HG03521 (cell line): Measurements from ENCODE around the gene CDH13.

Experiments
- ATAC-seq: cut with Tn5 transposase; IDR thresholded peaks from one replicate; pipeline ENCODE4 v1.9.1; 2021; ENCODE audit warnings: mild to moderate bottlenecking, moderate library complexity; ENCODE audit not compliant: unreplicated experiment

Gene CDH13

DNA sequence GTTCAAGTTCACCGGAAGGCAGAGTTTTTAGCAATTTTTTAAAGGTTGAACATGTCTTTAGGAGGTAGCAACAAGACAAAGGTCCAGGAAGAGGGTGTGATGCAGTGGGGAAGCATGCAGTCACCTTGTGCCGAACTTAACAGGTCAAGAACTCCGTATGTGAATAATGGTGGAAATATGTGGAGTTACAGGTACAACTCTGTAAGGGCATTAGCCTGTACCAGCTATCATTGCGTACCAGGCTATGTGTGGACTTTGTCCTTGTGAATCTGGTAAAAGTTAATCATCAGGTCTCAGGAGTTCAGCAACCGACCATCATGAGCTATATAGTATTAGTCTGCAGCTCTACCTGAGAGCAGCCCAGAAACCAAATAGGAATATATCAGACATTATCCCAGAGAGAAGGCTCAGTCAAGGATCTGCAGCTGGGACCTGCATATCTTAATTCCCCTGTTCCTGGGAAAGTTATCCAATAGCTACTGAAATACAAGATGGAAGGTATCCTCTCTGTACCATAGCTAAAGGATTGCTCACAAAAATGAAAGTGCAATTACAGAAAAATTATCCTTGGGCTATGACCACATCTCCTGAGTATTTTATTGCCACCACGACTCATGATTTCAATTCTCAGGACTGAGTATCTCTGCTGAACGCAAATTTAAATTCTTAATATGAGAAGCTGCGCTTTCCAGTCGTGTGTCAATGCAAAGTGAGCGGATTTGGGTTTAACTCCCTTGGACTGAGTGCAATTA lies 469.3 kb downstream of the CDH13 start:
- no peak for ATAC-seq

DNA sequence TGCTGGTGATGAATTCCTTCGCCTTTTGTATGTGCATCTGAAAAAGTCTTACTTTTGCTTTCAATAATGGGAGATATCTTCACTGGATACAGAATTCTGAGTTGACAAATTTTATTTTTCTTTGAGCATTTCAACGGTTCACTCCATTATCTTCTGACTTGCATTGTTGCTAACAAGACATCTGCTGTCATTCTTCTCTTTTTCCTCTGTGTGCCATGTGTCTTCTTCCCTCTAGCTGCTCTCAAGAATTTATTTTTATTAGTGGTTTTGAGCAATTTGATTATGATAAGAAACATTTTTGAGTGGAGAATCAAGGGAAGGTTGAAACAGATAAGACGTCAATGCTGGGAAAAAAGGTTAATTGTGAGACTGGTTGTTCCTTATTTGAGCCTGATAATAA lies 471.8 kb downstream of the CDH13 start:
- no peak for ATAC-seq

DNA sequence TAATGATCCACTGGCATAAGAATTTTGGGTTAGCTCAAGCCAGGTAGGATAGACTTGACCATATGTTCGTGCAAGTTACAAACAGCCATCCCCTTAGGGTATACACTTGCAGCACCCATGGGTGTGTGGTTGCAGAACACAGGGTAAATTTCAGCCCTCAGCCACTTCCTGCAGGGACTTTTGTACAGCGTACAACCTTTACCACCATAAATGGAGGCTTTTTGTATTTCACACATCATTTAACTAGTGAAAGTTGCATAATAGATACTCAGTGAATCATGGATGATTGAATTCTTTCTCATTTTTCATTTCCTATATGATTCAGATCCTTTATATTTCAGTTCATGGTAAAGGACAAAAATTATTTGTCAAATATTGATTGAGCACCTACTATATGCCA lies 473.9 kb downstream of the CDH13 start:
- no peak for ATAC-seq

DNA sequence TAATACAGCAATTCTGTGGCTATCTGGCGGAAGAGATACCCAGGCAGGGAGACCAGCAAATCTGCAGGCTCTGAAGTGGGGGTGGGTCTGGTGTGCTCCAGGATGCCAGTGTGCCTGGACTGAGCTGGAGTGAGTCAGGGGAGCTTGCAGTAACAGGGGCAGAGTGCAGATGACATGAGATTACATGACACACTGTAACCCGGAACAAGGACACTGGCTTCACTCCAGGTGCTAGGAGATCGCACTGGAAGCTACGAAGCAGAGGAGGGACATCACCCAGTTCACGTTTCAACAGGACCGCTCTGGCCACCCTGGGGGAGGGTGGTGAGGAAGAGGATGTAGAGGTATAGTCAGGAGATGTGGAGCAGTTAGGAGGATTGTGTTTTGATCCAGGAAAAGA lies 475.6 kb downstream of the CDH13 start:
- ATAC-seq = no peak

DNA sequence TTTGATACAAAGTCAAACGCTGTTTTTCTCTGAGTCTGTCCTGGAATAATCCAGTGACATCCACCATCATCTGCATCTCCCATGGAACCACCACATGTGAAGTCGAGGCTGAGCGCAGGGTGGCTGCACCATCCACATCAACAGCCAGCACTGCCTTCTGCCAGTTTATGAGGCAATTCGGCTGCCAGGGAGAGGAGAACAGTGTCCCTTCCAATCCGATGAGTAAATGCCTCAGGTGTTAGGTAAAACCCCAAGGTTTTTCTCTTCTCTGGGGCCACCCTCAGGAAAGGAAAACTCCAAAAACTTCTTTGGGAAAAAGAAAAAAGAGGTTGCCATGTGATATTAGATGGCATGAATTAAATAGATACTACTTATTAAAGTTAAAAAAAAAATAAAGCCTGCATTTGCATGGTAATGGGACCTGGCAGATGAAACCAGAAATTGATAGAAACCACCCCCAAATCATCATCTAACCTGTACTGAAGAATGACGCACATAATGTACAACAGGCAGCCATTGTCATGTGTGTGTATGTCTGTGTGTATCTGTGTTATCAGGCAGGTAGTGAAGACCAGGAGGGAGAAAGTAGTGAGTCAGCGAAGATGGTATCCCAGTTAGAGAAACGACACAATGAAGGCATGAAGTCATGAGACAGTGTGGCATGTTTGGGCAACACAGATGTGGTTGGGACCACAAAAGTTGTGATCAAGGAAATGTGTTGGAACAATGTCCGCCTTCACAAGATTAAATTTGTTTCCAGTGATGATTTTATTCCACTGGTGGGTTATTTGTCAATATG lies 478.7 kb downstream of the CDH13 start:
- ATAC-seq = no peak

GRCh38 chr16:83109490-83110125 lies 482.8 kb downstream of the CDH13 start:
- no peak for ATAC-seq

- ATAC-seq = no peak
These were observed 483.5 kb downstream of the CDH13 start for GRCh38 chr16:83110269-83110668.

DNA sequence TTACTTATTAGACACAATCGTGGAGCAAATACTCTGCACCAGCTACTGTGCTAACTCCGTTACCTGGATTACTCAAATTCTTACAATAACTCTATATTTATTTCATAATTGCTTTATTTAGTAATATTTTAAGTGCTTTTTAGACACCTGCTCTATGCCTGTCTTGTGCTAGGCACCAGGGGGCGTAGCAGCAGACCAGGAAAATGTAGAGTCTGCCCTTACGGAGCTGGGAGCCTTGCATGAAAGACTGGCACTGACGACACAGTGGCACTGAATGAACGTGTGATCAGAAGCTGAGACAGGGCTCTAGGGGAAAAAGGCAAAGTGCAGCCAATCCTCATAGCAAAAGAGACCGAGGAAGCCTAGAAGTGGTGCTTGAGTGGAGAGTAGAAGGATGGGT lies 486.5 kb downstream of the CDH13 start:
- ATAC-seq = no peak

GRCh38 chr16:83113811-83114210 lies 487.0 kb downstream of the CDH13 start:
- no peak for ATAC-seq

DNA sequence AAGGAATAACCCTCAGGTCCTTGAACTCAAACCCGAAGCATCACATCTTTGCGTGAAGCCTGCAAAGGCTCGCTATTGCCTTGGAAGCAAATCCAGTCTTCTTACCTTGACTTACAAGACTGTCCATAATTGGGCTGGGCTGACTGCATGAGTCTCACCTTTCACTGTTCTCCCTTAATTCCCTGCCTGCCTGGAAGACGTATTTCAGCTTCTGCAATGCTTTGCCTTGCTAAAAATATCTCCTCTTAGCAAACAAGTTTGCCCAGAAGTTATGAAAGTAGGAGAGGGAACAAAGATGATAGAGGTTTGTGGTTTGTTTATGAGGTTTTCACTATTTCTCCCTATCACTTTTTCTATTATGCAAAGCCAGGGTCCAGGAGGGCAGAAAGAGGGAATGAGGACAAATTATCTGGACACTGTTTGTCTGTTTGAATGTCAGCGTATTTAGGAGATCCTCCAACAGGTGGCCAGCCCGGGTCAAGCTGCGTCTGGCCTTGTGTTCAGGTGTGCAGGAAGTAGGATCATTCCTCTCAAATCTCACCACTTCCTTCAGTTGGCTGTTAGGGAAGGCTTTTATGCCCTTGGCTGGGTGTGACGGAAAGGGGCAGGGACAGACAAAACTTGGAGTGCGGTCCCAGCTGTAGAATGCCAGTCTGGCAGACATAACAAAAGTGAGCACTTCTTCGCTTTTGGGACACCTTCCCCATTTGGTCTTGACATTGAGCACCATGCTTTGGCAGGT lies 488.9 kb downstream of the CDH13 start:
- ATAC-seq = no peak

DNA sequence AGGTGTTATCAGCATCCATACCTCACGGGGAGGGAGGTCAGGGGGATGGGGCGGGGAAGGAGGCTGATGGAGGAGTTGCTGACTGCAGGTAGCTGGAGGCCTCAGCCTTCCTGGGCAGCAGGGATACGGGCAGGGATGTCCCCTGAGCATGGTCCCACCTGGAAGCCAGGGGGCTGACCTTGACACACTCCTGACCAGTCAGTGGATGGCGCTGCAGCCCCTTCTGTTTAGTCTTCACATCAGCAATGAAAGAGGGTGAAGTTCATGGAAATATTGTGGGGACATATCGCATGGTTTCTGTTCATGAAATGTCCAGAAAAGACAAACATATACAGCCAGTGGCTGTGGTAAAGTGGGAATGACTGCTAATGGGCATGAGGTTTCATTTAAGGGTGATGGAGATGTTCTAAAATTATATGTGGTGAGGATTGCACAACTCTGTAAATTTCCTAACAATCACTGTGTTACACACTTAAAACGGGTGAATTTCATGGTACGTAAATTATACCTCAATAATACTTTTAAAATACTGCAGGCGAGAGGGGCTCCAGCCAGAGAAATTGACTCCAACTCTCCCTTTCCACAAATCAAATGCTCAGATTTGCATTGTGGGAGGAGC lies 489.6 kb downstream of the CDH13 start:
- no peak for ATAC-seq

DNA sequence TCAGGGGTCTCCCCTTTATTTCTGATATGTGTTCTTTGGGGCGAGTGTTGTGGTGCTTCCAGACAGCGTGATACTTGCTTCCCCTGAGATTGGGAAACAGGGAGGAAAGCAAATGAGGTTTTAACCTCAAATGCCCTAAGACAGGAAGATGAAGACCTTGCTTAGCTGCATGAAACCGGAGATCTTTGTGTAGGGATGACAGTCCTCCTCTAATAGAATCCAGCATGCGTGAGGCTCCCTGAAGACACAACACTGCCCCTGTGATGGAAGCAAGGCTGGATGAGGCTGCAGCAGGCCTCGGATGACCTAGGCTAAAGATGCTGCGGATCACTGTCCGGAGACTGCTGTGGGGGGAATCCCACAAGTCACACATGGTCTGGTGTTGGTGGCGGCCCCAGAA lies 491.0 kb downstream of the CDH13 start:
- no peak for ATAC-seq

- no peak for ATAC-seq
These were observed 491.6 kb downstream of the CDH13 start for GRCh38 chr16:83118365-83118764.

- ATAC-seq = no peak
These were observed 499.3 kb downstream of the CDH13 start for GRCh38 chr16:83125999-83126568.

GRCh38 chr16:83128041-83128440 lies 501.3 kb downstream of the CDH13 start:
- no peak for ATAC-seq

DNA sequence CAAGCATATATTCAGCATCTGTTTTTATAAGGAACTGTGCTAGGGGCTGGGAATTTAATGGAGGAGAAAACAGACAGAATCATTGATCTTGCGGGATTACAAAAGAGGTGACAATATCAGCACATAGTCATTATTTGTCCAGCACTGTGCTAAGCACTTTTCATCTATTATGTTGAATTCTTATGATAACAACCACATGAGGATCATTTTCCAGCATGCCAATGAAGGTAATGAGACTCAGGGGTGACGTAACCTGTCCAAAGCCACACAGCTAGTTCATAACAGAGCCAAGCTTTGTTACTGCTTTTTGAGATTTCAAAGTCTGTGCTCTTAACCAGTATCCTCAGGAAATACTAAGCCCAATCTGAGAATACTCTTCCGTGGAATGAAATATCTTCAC lies 503.3 kb downstream of the CDH13 start:
- no peak for ATAC-seq

DNA sequence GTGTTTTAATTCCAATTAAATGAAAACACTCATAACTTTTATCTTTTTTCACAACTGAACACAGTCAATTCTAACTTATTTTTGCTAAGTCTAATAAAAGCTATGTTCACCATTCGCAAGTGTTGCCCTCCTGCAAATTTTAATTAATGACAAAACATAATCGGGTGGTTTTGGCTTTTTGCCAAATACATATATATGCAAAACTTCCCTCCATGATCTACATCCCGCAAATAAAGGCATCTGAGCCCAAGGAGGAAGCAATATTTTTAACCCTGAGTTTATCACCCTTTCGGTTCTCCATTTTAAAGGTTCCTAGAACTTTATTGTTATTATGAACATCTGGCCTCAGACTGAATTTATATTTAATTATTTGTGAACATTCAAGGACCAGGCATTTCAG lies 507.9 kb downstream of the CDH13 start:
- ATAC-seq = no peak

- no peak for ATAC-seq
These were observed 509.6 kb downstream of the CDH13 start for GRCh38 chr16:83136419-83136818.

GRCh38 chr16:83136924-83137323 lies 510.2 kb downstream of the CDH13 start:
- ATAC-seq = no peak

DNA sequence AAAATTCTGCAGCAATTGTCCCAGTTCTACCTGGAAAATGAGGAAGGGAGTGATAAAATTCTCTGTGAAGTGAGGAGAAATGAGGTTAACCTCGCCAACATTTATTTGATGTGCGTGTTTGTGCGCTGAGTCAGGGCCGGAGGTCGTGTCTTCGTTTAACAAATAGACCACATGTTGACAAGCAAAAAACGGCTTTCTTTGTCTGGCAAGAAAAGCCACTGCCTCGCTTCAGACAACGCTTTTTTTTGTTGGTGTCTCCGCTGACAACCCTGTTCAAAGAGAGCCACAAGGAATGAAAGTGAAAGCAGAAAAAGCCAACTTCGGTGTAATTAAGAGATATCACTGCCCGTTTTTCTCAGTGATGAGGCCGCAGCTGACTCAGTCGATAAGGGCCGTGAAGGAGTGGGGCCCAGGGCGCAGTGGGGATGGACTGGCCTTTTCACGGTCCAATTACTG lies 510.6 kb downstream of the CDH13 start:
- no peak for ATAC-seq
